Right cardiac atrium (tissue), 5 donors: ENCODE results near the gene RBPJ. TPM values are rescaled to one million over a fixed set of nuclear protein-coding genes. Genes with fewer than 3 reads are reported as not detected.
"Not testable (repeated sequence)": the region's sequence is repeated elsewhere in the genome, so short reads cannot be mapped to it uniquely, and the experiment has no call there.

Experiments used
- ATAC-seq, 2 donors: fragments of 200-7000 bp; cut with Tn5 transposase; one replicate each; pipeline versions ENCODE4 v1.8.0 to v1.9.1; 2020; ENCODE audit warnings: moderate library complexity in 2 of 2, mild to moderate bottlenecking in 1 of 2
- DNase-seq, 3 donors: peaks; one replicate each; pipeline ENCODE4 v3.0.0-alpha.2; 2020
- H3K27ac ChIP-seq: one replicate; pipeline ENCODE4 v1.5.1; 2013; ENCODE audit warnings: mild to moderate bottlenecking, low read length, control low read depth, moderate library complexity
- H3K27me3 ChIP-seq: one replicate; pipeline ENCODE4 v1.6.1; 2013; ENCODE audit not compliant: control insufficient read depth, insufficient read depth
- H3K4me1 ChIP-seq: one replicate; pipeline ENCODE4 v1.6.1; 2013; ENCODE audit warnings: low read length; ENCODE audit not compliant: control insufficient read depth, insufficient read depth
- H3K4me3 ChIP-seq: one replicate; pipeline ENCODE4 v1.5.1; 2013; ENCODE audit warnings: low read length, control low read depth
- H3K9me3 ChIP-seq: one replicate; pipeline ENCODE4 v1.6.1; 2013; ENCODE audit warnings: low read length; ENCODE audit not compliant: control insufficient read depth
- WGBS: extraction: QIAGEN DNeasy Blood & Tissue Kit; methylation state at CpG from one replicate; pipeline ENCODE4 v1.1.7; 2013; 5-methylcytosine and 5-hydroxymethylcytosine counted together
- intact Hi-C, 4 donors: fragments of 100-400 bp; cut with DNase I; formaldehyde crosslinking; loops; one replicate each; pipeline versions ENCODE4 v1.11.0 to v1.14.0; 2022 to 2023
- polyA plus RNA-seq: library from polyadenylated mRNA; stranded (reverse); fragments of 200-250 nt; gene quantifications from one replicate; pipeline ENCODE4 v1.2.3, GENCODE V29; 2013
- total RNA-seq, 4 donors: library from RNA; stranded (reverse); fragmentation: NEBNext Ultra II Directional; extraction: Animal tissue kit (Norgen Biotek cat#: 25700); gene quantifications; one replicate each; pipeline ENCODE4 v1.2.1, GENCODE V29; 2021
- donor health status: healthy with polysubstance abuse.
- donor health status: DM: no; HTN: yes; CAD: no.
- donor health status: DM: no; HTN: no; CAD: no.
- donor health status: DM: no; HTN: yes; CAD: no; lungs with severe emphysema.
- donor health status: DM: yes; HTN: yes; CAD: no.

RBPJ gene
- total and polyA plus RNA-seq, 5 donors, result 22.2 to 45.9 (median 43.0) TPM

- Histone ChIP-seq H3K27me3 (no peaks in the 10 kb centered on the region), H3K9me3 (no peaks in the 10 kb centered on the region), H3K4me3 (no peak overlapping the region), H3K4me1 (peaks cover 5% of the 10 kb centered on the region), H3K27ac (no peak overlapping the region)
- 60% methylated on average over 3 of the region's 3 CpGs for WGBS
- intact Hi-C loops, result no loop called here
- no peak for ATAC-seq
- no peak for DNase-seq
Observed at GRCh38 chr4:26342328-26343037, 21.7 kb downstream of the RBPJ start.

- Histone ChIP-seq H3K9me3 (no peaks in the 10 kb centered on the region), H3K27me3 (no peaks in the 10 kb centered on the region), H3K4me3 (no peak overlapping the region), H3K27ac (no peak overlapping the region), H3K4me1 (peaks cover 4% of the 10 kb centered on the region)
- 47% methylated on average over 3 of the region's 3 CpGs for WGBS
- DNase-seq, result no peak
- intact Hi-C loops, result no loop called here
- no peak for ATAC-seq
Observed at GRCh38 chr4:26343038-26343398, 22.2 kb downstream of the RBPJ start.

DNA sequence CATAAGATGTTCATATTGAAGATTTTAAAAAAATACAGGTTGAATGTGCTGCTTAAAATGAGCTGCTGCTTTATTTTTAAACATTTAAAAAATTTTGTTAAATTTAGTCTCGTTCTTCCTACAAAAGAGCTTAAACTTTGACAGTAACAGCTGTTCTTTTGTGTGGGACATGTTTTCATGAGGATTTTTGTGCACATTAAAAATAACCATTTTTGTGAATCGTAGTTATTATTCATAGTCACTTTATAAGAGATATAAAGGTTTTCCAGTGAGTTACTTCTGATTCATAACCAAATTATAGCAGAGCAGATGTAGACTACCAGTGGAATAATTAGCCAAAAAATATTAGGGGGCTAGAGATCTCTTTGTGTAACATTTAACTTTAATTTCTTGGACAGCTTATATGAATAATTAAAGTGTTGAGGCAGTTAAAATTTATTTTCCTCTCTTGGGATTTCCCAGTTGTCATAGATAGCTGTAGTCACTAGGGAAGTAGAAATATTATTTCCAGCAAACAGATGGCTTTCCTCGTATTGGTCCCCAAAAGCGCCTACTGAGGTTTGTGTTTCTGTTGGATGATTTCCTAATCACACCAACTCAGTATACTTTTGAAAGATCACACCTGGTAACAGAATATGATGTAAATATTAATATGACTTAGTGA, 24.2 kb downstream of the RBPJ start:
- WGBS, result 51% methylated on average over 4 of the region's 4 CpGs
- Histone ChIP-seq H3K9me3 (no peaks in the 10 kb centered on the region), H3K4me1 (peaks cover 2% of the 10 kb centered on the region), H3K27me3 (no peaks in the 10 kb centered on the region), H3K4me3 (no peak overlapping the region), H3K27ac (no peak overlapping the region)
- intact Hi-C loops, result no loop called here
- ATAC-seq, result no peak
- DNase-seq, result no peak

DNA sequence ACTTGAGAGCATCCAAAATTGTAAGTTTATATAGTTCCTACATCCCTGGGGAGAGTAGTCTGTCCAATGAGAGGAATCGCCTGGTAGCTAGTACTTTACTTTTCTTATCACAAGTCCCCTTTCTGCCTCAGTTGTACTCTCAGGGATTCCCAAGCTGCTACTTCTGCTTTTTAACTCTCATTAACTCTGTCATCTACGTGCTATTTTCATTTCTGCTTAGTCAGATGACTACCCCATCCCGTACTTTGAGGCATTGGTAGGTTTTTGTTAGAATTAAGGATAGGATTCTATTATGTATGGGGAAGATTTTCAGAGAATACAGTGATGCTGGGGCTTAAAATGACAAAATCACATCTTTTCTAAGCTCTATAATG, 24.7 kb downstream of the RBPJ start:
- H3K4me3 ChIP-seq, result peak overlapping the region; percentile 32

DNA sequence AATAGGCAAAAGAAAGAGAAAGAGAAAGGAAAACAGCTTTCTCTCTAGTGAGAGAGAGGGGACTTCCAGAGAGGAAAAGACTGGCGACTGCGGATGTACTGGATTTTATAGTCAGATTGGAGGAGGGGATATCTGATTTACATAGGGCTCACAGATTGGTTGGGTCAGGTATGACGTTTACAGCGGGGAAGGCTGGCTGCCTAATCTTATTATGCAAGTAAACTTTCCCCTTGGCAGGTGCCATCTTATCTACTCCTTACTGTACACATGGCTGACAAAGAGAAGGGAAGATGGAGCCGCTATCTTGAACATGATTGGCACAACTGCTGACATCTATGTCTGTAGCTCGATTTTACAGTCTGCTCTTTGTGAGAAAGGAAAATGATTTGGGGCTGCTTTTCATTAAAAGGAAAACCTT, 25.4 kb downstream of the RBPJ start:
- Histone ChIP-seq H3K27ac (no peak overlapping the region), H3K9me3 (no peaks in the 10 kb centered on the region), H3K27me3 (no peaks in the 10 kb centered on the region), H3K4me3 (peak overlapping the region; percentile 32), H3K4me1 (peaks cover 2% of the 10 kb centered on the region)
- WGBS, result 46% methylated on average over 6 of the region's 6 CpGs
- ATAC-seq (peak; percentile 52 to 81), DNase-seq (peak in 1 of 3 donors; percentile 57)
- intact Hi-C loops, result no loop called here

More for the DNA sequence above, 24.7 kb downstream of the RBPJ start:
- H3K9me3 ChIP-seq, result no peaks in the 10 kb centered on the region
- peaks cover 2% of the 10 kb centered on the region for H3K4me1 ChIP-seq
- no peak overlapping the region for H3K27ac ChIP-seq
- ATAC-seq, result no peak
- DNase-seq, result no peak
- intact Hi-C loops, result no loop called here
- WGBS, result 43% methylated on average over 3 of the region's 3 CpGs
- no peaks in the 10 kb centered on the region for H3K27me3 ChIP-seq

GRCh38 chr4:26349496-26349895, 28.7 kb downstream of the RBPJ start:
- H3K4me1 ChIP-seq, result peaks cover 4% of the 10 kb centered on the region
- no peaks in the 10 kb centered on the region for H3K27me3 ChIP-seq
- no peak overlapping the region for H3K27ac ChIP-seq
- ATAC-seq, result no peak
- 64% methylated on average over 2 of the region's 2 CpGs for WGBS
- intact Hi-C loops, result no loop called here
- no peak overlapping the region for H3K4me3 ChIP-seq
- H3K9me3 ChIP-seq, result no peaks in the 10 kb centered on the region
- no peak for DNase-seq

DNA sequence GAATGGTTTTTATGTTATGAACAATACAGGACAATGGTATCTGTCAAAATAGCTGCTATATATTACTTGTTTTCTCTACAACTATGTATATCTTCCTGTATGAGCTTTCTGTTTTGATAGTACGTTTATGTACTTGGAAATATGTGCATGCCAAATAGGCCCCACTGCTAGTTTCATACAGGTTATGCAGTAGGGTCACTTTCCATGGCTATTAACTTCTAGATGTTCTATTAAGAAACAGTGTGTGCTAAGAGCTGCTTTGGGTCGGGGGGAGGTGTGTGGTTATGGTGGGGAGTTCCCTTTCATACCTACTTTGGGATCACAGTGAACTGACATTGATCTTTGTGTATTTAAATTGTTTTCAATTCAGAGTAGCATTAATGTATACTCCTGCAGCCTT, 30.9 kb downstream of the RBPJ start:
- H3K4me1 ChIP-seq, result peaks cover 3% of the 10 kb centered on the region
- no peak overlapping the region for H3K4me3 ChIP-seq
- ATAC-seq (no peak), DNase-seq (no peak)
- no peaks in the 10 kb centered on the region for H3K9me3 ChIP-seq
- intact Hi-C loops, result no loop called here
- H3K27me3 ChIP-seq, result no peaks in the 10 kb centered on the region
- no peak overlapping the region for H3K27ac ChIP-seq
- WGBS, result 85% methylated on average over 2 of the region's 2 CpGs

- intact Hi-C loops, result no loop called here
- no peak for DNase-seq
- Histone ChIP-seq H3K27me3 (no peaks in the 10 kb centered on the region), H3K27ac (no peak overlapping the region), H3K9me3 (no peaks in the 10 kb centered on the region), H3K4me3 (no peak overlapping the region), H3K4me1 (peaks cover 3% of the 10 kb centered on the region)
- ATAC-seq, result no peak
- WGBS, result 85% methylated on average over 7 of the region's 7 CpGs
Observed at GRCh38 chr4:26354491-26354890, 33.7 kb downstream of the RBPJ start.

GRCh38 chr4:26355392-26356052, 34.7 kb downstream of the RBPJ start:
- 78% methylated on average over 1 of the region's 1 CpG for WGBS
- no peaks in the 10 kb centered on the region for H3K9me3 ChIP-seq
- H3K27me3 ChIP-seq, result no peaks in the 10 kb centered on the region
- H3K27ac ChIP-seq, result no peak overlapping the region
- no peak for ATAC-seq
- H3K4me3 ChIP-seq, result no peak overlapping the region
- no peak for DNase-seq
- H3K4me1 ChIP-seq, result peaks cover 3% of the 10 kb centered on the region
- intact Hi-C loops, result no loop called here

DNA sequence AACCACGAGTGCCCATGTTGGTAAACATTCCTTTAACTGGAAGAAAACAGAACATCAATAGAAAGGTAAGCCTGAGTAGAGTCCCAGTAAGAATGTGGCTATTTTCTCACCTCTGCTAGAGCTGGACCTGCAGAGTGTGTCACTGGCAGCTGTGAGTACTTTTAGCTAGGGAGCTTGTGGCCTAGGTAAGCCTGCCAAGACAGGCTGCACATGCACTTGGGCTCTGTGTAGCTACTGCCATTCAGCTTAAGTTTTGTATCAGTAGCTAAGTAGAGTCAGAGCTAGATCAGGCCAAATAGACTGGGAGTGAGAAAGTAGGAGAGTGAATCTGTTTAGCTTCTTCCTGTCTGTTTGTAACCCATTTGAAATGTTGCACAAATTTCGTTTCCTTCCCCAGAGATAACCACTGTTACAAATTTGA, 35.3 kb downstream of the RBPJ start:
- no peaks in the 10 kb centered on the region for H3K9me3 ChIP-seq
- no peak overlapping the region for H3K4me3 ChIP-seq
- no peaks in the 10 kb centered on the region for H3K27me3 ChIP-seq
- intact Hi-C loops, result no loop called here
- no peak overlapping the region for H3K27ac ChIP-seq
- WGBS, result 26% methylated on average over 2 of the region's 2 CpGs
- DNase-seq (no peak), ATAC-seq (peak; percentile 66 to 73)
- peaks cover 5% of the 10 kb centered on the region for H3K4me1 ChIP-seq

DNA sequence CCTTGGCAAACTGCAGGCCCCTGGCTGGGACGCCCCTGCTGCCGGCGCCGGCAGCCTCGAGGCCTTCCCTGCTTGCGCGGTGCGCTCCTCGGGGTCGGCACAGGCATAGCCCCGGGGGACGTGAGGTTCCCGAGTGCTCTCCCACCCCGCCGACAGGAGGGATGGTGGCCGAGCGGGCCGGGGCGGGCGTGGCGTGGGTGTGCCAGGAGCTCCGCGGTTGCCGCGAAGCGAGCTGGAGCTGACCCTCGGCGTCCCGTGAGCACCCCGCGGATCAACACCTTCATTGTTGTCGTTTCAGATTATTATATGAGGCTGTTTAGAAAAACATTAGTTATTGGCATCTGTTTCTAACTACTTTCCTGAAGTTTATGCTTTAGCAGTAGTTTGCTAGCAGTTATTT, 38.7 kb downstream of the RBPJ start:
- H3K27me3 ChIP-seq, H3K9me3 ChIP-seq, intact Hi-C loops, H3K4me1 ChIP-seq, H3K4me3 ChIP-seq, H3K27ac ChIP-seq: not testable (repeated sequence)
- WGBS, result 66% methylated on average over 32 of the region's 32 CpGs
- ATAC-seq, result peak; percentile 65 to 74
- DNase-seq, result peak in 1 of 3 donors; percentile 53
